Hepatocyte (in vitro differentiated cells): ENCODE measurements around the gene RAP2B. TPM values are rescaled to one million over a fixed set of nuclear protein-coding genes. Genes with fewer than 3 reads are reported as not detected.

Source experiments
- DNase-seq: peaks from one replicate; pipeline ENCODE4 v3.0.0-alpha.2; 2016; ENCODE audit warnings: low spot score
- H2AFZ ChIP-seq: fragments of 200-600 bp; sonication (generic); 2 replicates; pipeline ENCODE4 v1.6.0; 2016; ENCODE audit warnings: antibody characterized with exemption, mild to moderate bottlenecking
- H3K27ac ChIP-seq: fragments of 200-600 bp; sonication (generic); 2 replicates; pipeline ENCODE4 v1.5.1; 2016; ENCODE audit warnings: mild to moderate bottlenecking
- H3K27me3 ChIP-seq: fragments of 200-600 bp; sonication (generic); 2 replicates; pipeline ENCODE4 v1.6.1; 2016
- H3K36me3 ChIP-seq: fragments of 200-600 bp; sonication (generic); replicated peaks from 2 replicates; pipeline ENCODE4 v1.5.1; 2016; ENCODE audit warnings: low read depth; ENCODE audit not compliant: insufficient read depth
- H3K4me1 ChIP-seq: fragments of 200-600 bp; sonication (generic); 2 replicates; pipeline ENCODE4 v1.5.1; 2016; ENCODE audit warnings: mild to moderate bottlenecking, moderate library complexity; ENCODE audit not compliant: insufficient read depth
- H3K4me2 ChIP-seq: fragments of 200-600 bp; sonication (generic); 2 replicates; pipeline ENCODE4 v1.6.0; 2016
- H3K4me3 ChIP-seq: fragments of 200-600 bp; sonication (generic); 2 replicates; pipeline ENCODE4 v1.5.1; 2016; ENCODE audit warnings: mild to moderate bottlenecking
- H3K79me2 ChIP-seq: fragments of 200-600 bp; sonication (generic); 2 replicates; pipeline ENCODE4 v1.6.0; 2017; ENCODE audit warnings: mild to moderate bottlenecking
- H3K9me2 ChIP-seq: fragments of 200-600 bp; sonication (generic); replicated peaks from 2 replicates; pipeline ENCODE4 v1.6.0; 2017; ENCODE audit warnings: mild to moderate bottlenecking; ENCODE audit not compliant: insufficient read depth
- H3K9me3 ChIP-seq: fragments of 200-600 bp; sonication (generic); 2 replicates; pipeline ENCODE4 v1.5.1; 2016; ENCODE audit warnings: low read depth, mild to moderate bottlenecking
- H4K20me1 ChIP-seq: fragments of 200-600 bp; sonication (generic); 2 replicates; pipeline ENCODE4 v1.6.0; 2016; ENCODE audit warnings: mild to moderate bottlenecking; ENCODE audit not compliant: insufficient read depth, poor library complexity, severe bottlenecking
- EZH2 ChIP-seq: fragments of 200-600 bp; sonication (generic); IDR thresholded peaks from 2 replicates; pipeline ENCODE4 v1.6.1; 2016; ENCODE audit warnings: antibody characterized with exemption, mild to moderate bottlenecking, borderline replicate concordance
- EZH2phosphoT487 ChIP-seq: fragments of 200-600 bp; sonication (generic); IDR thresholded peaks from one replicate; pipeline ENCODE4 v1.6.1; 2018; ENCODE audit warnings: antibody characterized with exemption, mild to moderate bottlenecking, low read depth, moderate library complexity; ENCODE audit not compliant: unreplicated experiment, severe bottlenecking
- WGBS: methylation state at CpG from one replicate; pipeline ENCODE4 v1.1.6; 2016; ENCODE audit warnings: low lambda C conversion rate; ENCODE audit errors: missing lambda C conversion rate; 5-methylcytosine and 5-hydroxymethylcytosine counted together
- polyA plus RNA-seq: library from polyadenylated mRNA; unstranded; fragments of >200 nt; fragmentation: Nextera tagmentation; extraction: Ambion mirVana; gene quantifications from 2 replicates; pipeline ENCODE4 v1.2.1, GENCODE V29; 2016
- total RNA-seq: library from RNA; depleted of rRNA; stranded (reverse); fragments of >200 nt; gene quantifications from 2 replicates; pipeline ENCODE4 v1.2.3, GENCODE V29; 2014
- TF ChIP-seq, protein P1 (sequence below): fragments of 200-600 bp; sonication (generic); IDR thresholded peaks from 2 replicates; pipeline ENCODE4 v1.5.1; 2016; ENCODE audit warnings: antibody characterized with exemption, mild to moderate bottlenecking; ENCODE audit not compliant: poor library complexity

RAP2B gene
- total and polyA plus RNA-seq, 2 experiments from 2014 or later: 11.5 to 20.0 TPM

DNA sequence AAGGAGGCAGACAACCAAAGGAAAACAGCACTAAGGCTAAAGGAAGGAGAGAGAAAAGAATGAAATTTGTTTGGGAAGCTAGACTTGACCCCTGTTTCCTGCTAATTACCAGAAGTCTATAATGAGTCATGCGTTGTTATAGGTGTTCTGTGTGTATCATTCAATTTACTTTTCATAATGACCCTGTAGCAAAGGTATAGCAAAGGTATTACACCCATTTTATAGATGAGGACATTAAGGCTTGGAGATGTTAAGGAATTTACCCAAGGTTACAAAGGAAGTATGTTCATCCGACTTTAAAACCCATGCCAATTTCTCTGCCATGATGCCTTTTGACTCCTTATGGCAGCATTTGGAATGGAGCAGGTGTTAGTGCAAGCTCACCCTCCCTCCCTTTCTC lies 54.9 kb downstream of the RAP2B start:
- no peak for TF ChIP-seq EZH2phosphoT487
- TF ChIP-seq, protein P1, sequence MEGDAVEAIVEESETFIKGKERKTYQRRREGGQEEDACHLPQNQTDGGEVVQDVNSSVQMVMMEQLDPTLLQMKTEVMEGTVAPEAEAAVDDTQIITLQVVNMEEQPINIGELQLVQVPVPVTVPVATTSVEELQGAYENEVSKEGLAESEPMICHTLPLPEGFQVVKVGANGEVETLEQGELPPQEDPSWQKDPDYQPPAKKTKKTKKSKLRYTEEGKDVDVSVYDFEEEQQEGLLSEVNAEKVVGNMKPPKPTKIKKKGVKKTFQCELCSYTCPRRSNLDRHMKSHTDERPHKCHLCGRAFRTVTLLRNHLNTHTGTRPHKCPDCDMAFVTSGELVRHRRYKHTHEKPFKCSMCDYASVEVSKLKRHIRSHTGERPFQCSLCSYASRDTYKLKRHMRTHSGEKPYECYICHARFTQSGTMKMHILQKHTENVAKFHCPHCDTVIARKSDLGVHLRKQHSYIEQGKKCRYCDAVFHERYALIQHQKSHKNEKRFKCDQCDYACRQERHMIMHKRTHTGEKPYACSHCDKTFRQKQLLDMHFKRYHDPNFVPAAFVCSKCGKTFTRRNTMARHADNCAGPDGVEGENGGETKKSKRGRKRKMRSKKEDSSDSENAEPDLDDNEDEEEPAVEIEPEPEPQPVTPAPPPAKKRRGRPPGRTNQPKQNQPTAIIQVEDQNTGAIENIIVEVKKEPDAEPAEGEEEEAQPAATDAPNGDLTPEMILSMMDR: no peak
- TF ChIP-seq EZH2: no peak
- 96% methylated on average over 2 of the region's 2 CpGs for WGBS
- Histone ChIP-seq H3K27ac (no peak overlapping the region), H4K20me1 (no peaks in the 10 kb centered on the region), H3K79me2 (no peaks in the 10 kb centered on the region), H3K9me2 (no peaks in the 10 kb centered on the region), H3K36me3 (no peaks in the 10 kb centered on the region), H3K4me2 (no peak overlapping the region), H3K4me3 (no peak overlapping the region), H2AFZ (no peak overlapping the region), H3K4me1 (no peaks in the 10 kb centered on the region), H3K27me3 (no peaks in the 10 kb centered on the region), H3K9me3 (no peaks in the 10 kb centered on the region)
- no peak for DNase-seq

DNA sequence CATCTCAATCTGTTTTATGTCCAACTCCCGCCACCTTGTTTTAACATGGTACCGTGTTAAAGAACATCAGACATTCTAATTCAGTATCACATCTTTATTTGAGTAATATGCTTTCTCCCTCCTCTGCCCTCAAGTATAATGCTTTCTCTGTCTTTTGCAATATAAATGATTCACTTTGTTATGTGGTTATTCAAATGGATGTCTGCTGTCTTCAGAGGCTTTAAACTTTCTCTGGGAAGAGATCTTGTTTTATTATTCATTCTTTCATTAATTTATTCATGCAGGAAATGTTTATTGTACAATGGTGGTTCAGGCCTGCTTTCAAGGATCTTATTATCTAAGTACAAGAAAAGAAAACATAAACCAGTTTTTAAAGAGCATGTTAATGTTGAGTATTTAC lies 57.1 kb downstream of the RAP2B start:
- Histone ChIP-seq H3K27ac (no peak overlapping the region), H3K36me3 (no peaks in the 10 kb centered on the region), H3K4me3 (no peak overlapping the region), H4K20me1 (no peaks in the 10 kb centered on the region), H3K4me1 (no peaks in the 10 kb centered on the region), H3K27me3 (no peaks in the 10 kb centered on the region), H3K9me3 (no peaks in the 10 kb centered on the region), H2AFZ (no peak overlapping the region), H3K9me2 (no peaks in the 10 kb centered on the region), H3K4me2 (no peak overlapping the region), H3K79me2 (no peaks in the 10 kb centered on the region)
- DNase-seq: no peak
- WGBS: 86% methylated on average over 2 of the region's 2 CpGs
- TF ChIP-seq EZH2 (no peak), EZH2phosphoT487 (no peak)
- TF ChIP-seq, protein P1: no peak
